ENCODE data around the gene SLFN5. TPM values are rescaled to one million over a fixed set of nuclear protein-coding genes. Genes with fewer than 3 reads are reported as not detected.

The SLFN5 gene
- polyA plus RNA-seq, 4 donors: 2.4 to 5.8 (median 3.0) TPM

Other genes starting within 250 kb of the SLFN5 start
- gene RFFL, start 179.4 kb upstream of the SLFN5 start, polyA plus RNA-seq: 10 to 100 TPM in 3 of 4 donors, 1 to 10 TPM in 1; 10.0 to 36.9 (median 16.9) TPM
- 10 to 100 TPM in 1 of 4 donors, 1 to 10 TPM in 2, under 1 TPM in 1; 0.89 to 12.2 (median 7.4) TPM for gene RAD51D, start 123.2 kb upstream of the SLFN5 start, polyA plus RNA-seq
- gene FNDC8, start 121.5 kb upstream of the SLFN5 start, polyA plus RNA-seq: under 1 TPM in 1 of 4 donors, not detected in 3; 0.04 TPM
- 10 to 100 TPM in 2 of 4 donors, 1 to 10 TPM in 2; 1.8 to 13.9 (median 7.5) TPM for gene NLE1, start 100.8 kb upstream of the SLFN5 start, polyA plus RNA-seq
- gene UNC45B, start 95.3 kb upstream of the SLFN5 start, polyA plus RNA-seq: under 1 TPM in 1 of 4 donors, not detected in 3; 0.62 TPM
- gene SLC35G3, start 48.7 kb upstream of the SLFN5 start, polyA plus RNA-seq: under 1 TPM in 1 of 4 donors, not detected in 3; 0.22 TPM
- gene SLFN11, start 130.5 kb downstream of the SLFN5 start, polyA plus RNA-seq: 1 to 10 TPM in 3 of 4 donors, under 1 TPM in 1; 0.22 to 3.8 (median 3.1) TPM
- gene SLFN12, start 189.4 kb downstream of the SLFN5 start, polyA plus RNA-seq: 1 to 10 TPM in 3 of 4 donors, under 1 TPM in 1; 0.76 to 3.8 (median 1.7) TPM
- 1 to 10 TPM in 2 of 4 donors, under 1 TPM in 2; 0.67 to 2.4 (median 1.1) TPM for gene SLFN13, start 205.7 kb downstream of the SLFN5 start, polyA plus RNA-seq

Data from small intestine (tissue), 4 donors.